ENCODE measurements around the gene BHLHA15. TPM values are rescaled to one million over a fixed set of nuclear protein-coding genes. Genes with fewer than 3 reads are reported as not detected.

The BHLHA15 gene
- total and polyA plus RNA-seq, 2 of the 8 experiments (the other 6 are each of a cell fraction or from before 2014, with no cell fraction given), result 1.1 to 2.7 TPM

DNA sequence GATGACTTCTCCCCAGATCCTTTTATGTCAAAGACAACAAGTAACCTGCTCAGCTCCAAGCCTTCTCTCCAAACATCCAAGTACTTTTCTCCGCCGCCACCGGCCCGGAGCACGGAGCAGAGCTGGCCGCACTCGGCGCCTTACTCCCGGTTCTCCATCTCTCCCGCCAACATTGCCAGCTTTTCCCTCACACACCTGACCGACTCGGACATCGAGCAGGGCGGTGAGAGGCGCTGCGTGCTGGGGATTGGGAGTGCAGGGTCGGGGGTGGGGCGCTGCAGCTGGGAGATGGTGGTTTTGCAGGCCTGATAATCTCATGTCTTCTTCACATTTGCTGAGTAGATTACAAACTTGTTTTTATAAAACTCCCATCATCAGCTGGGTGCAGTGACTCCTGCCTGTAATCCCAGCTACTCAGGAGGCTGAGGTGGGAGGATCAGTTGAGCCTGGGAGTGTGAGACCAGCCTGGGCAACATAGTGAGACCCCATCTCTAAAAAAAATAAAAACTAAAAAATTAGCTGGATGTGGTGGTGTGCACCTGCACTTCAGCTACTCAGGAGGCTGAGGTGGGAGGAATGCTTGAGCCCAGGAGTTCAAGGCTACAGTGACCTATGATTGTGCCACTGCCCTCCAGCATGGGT, 7.2 kb upstream of the BHLHA15 start:
- DNase-seq (ENCODE audit: low read depth in 1 of 2, low spot score in 2 of 2) (no peak), FAIRE-seq (no peak)
- WGBS, 2 experiments (ENCODE audit: extremely low coverage in 1 of 2, insufficient coverage in 1 of 2, insufficient read length in 1 of 2, insufficient replicate concordance in 2 of 2, low coverage in 1 of 2, low lambda C conversion rate in 2 of 2, missing lambda C conversion rate in 1 of 2), result 95% methylated on average over 18 of the region's 18 CpGs; no CpG with 5 or more reads in 1 of the 2 experiments
- no peaks in the 10 kb centered on the region for H3K4me1 ChIP-seq (replicated peaks in 1 of 4; ENCODE audit: control insufficient read depth in 3 of 4, insufficient read depth in 4 of 4, low read length in 3 of 4)
- no peak overlapping the region for H3K14ac ChIP-seq (ENCODE audit: insufficient read length)
- no peak overlapping the region for H2AFZ ChIP-seq (ENCODE audit: low read length)
- H2BK20ac ChIP-seq (ENCODE audit: low read length), result no peak overlapping the region
- H3K56ac ChIP-seq (replicated peaks; ENCODE audit: insufficient read length, low read depth, low read length), result no peak overlapping the region
- no peak overlapping the region for H2AK5ac ChIP-seq (ENCODE audit: low read depth, low read length)
- no peaks in the 10 kb centered on the region for H3K9me3 ChIP-seq (ENCODE audit: insufficient read depth in 2 of 2, low read depth in 1 of 2, low read length in 1 of 2)
- H3K4ac ChIP-seq (replicated peaks; ENCODE audit: insufficient read length, low read depth, low read length), result no peak overlapping the region
- peaks cover 0 to 15% (median 0%) of the 10 kb centered on the region in 4 experiments; a peak in 4 of 8 replicates for H3K36me3 ChIP-seq (ENCODE audit: control insufficient read depth in 2 of 4, insufficient read depth in 4 of 4, low read length in 3 of 4)
- H3K79me2 ChIP-seq (ENCODE audit: control insufficient read depth in 1 of 2, insufficient read depth in 2 of 2, low read length in 2 of 2), result peaks cover 0 to 11% of the 10 kb centered on the region in 2 experiments; a peak in 3 of 4 replicates
- H4K5ac ChIP-seq (ENCODE audit: insufficient read length, low read depth, low read length), result no peak overlapping the region
- no peak overlapping the region for H3K4me3 ChIP-seq (ENCODE audit: extremely low read depth in 1 of 4, insufficient read depth in 2 of 4, low read depth in 3 of 4, low read length in 4 of 4)
- no peak overlapping the region for H3K23ac ChIP-seq (ENCODE audit: insufficient read length)
- H3K27ac ChIP-seq (ENCODE audit: low read depth, low read length), result no peak overlapping the region
- no peak overlapping the region for H3K9ac ChIP-seq (replicated peaks in 1 of 4; ENCODE audit: extremely low read depth in 1 of 4, low read depth in 3 of 4, low read length in 3 of 4)
- H2BK5ac ChIP-seq (ENCODE audit: low read depth, low read length), result no peak overlapping the region
- no peaks in the 10 kb centered on the region for H3K27me3 ChIP-seq (replicated peaks in 1 of 4; ENCODE audit: control insufficient read depth in 3 of 4, extremely low read depth in 1 of 4, insufficient read depth in 3 of 4, low read length in 3 of 4)
- no peak overlapping the region for H2BK15ac ChIP-seq (ENCODE audit: low read length)
- no peaks in the 10 kb centered on the region; the same call in 1 of the 2 replicates for H3K23me2 ChIP-seq (ENCODE audit: low read depth, low read length)
- no peak overlapping the region for H4K91ac ChIP-seq (replicated peaks; ENCODE audit: insufficient read length, low read length)
- H3K4me2 ChIP-seq (ENCODE audit: insufficient read depth in 1 of 2, low read depth in 2 of 2, low read length in 2 of 2), result no peak overlapping the region
- H2BK12ac ChIP-seq (ENCODE audit: low read depth, low read length), result no peak overlapping the region
- POLR2A ChIA-PET (ENCODE audit: partially characterized antibody), result interaction anchor here (0.9 kb wide), 1 partner anchor 26 kb away, joined by 3 read pairs; no protein-coding TSS in a partner anchor
- H4K20me1 ChIP-seq (replicated peaks in 1 of 2; ENCODE audit: control insufficient read depth in 1 of 2, insufficient read depth in 2 of 2, low read length in 2 of 2), result peaks cover 0 to 5% of the 10 kb centered on the region in 2 experiments
- no peaks in the 10 kb centered on the region; the same call in 1 of the 2 replicates for H3K79me1 ChIP-seq (ENCODE audit: low read depth, low read length)
- no peak overlapping the region for H2BK120ac ChIP-seq (replicated peaks; ENCODE audit: low read depth, low read length)
- CTCF ChIA-PET (ENCODE audit: partially characterized antibody), result interaction anchor here (0.6 to 1.4 kb wide), 4 partner anchors 21 to 1552 kb away, joined by 3 to 7 read pairs (median 4); no protein-coding TSS in a partner anchor
- no peak overlapping the region for H3K18ac ChIP-seq (ENCODE audit: extremely low read depth, low read length)
- H4K8ac ChIP-seq (ENCODE audit: extremely low read depth, insufficient read depth, low read length), result no peak overlapping the region

Data from H1 (cell line).